Peyer's patch (tissue), 4 donors: ENCODE measurements around the gene CDC123.

ENCODE experiments used
- POLR2A ChIP-seq, 2 donors: fragments of 450-650 bp; IDR thresholded peaks; one replicate each; pipeline ENCODE4 v1.5.1; 2017; ENCODE audit warnings: antibody characterized with exemption in 2 of 2, mild to moderate bottlenecking in 2 of 2, moderate library complexity in 2 of 2
- TF ChIP-seq, protein P1 (sequence below), 6 experiments: fragments of 450-650 bp in 4 of 6; fragments of 200-600 bp in 2 of 6; sonication (generic) in 1 of 6; IDR thresholded peaks; one replicate each; pipeline ENCODE4 v1.5.1; 2017 to 2019; ENCODE audit warnings: antibody characterized with exemption in 6 of 6, mild to moderate bottlenecking in 3 of 6, moderate library complexity in 1 of 6

DNA sequence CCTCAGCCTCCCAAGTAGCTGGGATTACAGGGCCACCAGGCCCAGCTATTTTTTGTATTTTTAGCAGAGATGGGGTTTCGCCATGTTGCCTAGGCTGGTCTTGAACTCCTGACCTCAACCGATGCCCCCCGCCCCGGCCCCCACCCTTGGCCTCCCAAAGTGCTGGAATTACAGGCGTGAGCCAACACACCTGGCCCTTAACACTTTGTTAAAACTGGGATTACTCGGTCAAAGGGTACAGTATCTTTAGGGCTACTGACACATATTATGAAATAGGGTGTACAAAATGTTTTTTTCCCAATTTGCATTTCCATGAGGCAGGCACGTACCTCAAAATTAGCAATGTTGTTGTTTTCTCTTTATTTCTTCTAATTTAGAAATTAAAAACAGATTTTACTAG lies 11.8 kb upstream of the CDC123 start:
- no peak for TF ChIP-seq POLR2A (IDR thresholded peaks at IDR 0.05)
- TF ChIP-seq, protein P1, sequence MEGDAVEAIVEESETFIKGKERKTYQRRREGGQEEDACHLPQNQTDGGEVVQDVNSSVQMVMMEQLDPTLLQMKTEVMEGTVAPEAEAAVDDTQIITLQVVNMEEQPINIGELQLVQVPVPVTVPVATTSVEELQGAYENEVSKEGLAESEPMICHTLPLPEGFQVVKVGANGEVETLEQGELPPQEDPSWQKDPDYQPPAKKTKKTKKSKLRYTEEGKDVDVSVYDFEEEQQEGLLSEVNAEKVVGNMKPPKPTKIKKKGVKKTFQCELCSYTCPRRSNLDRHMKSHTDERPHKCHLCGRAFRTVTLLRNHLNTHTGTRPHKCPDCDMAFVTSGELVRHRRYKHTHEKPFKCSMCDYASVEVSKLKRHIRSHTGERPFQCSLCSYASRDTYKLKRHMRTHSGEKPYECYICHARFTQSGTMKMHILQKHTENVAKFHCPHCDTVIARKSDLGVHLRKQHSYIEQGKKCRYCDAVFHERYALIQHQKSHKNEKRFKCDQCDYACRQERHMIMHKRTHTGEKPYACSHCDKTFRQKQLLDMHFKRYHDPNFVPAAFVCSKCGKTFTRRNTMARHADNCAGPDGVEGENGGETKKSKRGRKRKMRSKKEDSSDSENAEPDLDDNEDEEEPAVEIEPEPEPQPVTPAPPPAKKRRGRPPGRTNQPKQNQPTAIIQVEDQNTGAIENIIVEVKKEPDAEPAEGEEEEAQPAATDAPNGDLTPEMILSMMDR (IDR thresholded peaks at IDR 0.05) = no peak
